GM19467 (cell line): ENCODE measurements around the gene TIFAB.

Source experiments
- ATAC-seq: cut with Tn5 transposase; IDR thresholded peaks from one replicate; pipeline ENCODE4 v1.9.1; 2021; ENCODE audit warnings: mild to moderate bottlenecking, moderate library complexity; ENCODE audit not compliant: unreplicated experiment

TIFAB gene

DNA sequence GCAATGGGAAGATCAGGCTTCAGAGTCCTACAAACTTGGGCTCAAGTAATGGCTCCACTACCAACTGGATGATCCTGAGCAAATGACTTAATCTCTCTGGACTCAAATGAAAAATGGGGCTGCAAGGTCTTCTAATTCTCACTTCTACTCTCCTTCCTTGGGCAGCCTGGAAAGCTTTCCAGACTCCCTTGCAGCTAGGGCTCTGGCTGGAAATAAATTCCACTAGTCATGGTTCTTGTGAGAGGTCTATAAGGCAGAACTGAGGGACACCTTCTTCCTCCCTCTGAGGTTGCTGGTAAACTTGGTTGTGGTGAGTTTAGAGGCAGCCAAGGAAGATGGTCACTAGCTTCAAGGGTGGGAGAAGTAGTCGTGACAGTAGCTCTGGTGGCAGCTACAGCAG, 23.6 kb downstream of the TIFAB start:
- ATAC-seq: no peak

DNA sequence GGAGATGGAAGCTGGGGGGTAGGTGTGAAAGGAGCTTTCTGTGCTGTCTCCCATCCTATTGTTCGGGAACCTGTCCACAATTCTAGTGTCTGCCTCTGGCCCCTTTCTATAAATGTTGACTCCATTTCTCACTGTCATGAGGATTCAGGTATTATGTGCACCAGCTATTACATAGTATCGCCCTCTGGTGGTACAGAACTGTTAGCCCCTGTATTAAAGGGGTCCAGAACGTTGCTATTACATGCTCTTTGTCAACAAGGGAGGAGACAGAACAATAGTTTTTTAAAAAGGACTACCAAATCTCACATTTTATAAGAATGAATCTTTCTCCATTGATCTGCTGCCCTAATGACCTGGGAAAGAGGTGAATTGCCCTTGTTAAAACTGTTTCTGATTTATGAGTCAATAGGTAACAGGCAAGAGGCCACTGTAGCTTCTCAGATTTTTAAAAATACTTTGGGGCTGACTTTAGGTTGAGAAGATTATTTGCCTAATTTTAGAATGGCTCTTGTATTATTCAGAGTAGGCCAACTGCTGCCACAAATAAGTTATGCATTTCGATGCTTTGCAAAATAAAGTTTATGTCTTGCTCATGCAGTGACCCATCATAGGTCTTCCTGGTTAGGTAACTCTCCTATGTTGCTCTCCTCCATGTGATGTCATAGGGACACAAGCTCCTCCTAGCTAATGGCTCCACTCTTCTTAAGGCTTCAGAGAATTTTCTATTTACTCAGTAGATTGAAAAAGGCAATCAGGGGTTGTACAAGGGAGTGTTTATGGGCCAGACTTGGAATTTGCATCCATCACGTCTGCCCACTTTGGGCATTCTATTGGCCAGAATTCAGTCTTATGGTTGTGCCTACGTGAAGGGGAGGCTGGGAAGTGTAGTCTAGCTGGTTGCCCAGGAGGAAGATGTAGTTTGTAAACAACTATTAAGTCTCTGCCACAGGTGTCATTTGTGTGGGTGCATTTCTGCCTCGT, 25.8 kb downstream of the TIFAB start:
- no peak for ATAC-seq

DNA sequence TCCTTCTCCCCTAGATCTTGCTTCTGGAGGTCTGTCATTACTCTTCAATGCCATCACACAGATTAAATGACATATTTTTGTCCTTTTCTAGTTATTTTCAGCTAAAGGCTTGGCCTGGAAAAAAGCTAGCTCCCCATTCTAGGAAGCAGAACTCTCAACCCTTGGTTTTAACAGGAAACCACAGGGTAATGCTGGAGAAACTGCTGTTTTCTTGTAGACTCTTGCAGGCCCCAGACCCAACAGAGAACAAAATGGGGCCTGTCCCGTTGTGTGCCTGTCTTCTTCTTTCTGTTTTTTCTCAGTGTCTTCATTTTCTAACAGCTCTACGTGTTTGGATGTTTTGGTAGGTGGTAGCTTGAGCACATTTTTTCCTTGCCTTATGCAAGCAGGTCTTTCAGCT, 26.5 kb downstream of the TIFAB start:
- ATAC-seq: no peak

DNA sequence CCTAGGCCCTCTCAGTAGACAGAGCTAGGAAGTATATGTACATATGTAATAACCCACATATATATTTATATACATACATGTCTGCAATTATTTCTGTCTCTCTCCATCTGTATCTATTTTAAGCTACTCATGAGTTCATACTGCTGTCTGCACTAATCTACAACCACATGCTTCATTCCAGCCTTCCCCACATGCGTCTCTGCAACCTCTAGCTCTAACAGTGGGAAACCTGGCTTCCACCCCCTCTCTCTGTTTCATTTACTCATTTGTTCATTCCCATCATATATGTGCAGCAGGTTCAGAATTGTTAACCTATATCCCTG, 28.3 kb downstream of the TIFAB start:
- ATAC-seq: no peak

DNA sequence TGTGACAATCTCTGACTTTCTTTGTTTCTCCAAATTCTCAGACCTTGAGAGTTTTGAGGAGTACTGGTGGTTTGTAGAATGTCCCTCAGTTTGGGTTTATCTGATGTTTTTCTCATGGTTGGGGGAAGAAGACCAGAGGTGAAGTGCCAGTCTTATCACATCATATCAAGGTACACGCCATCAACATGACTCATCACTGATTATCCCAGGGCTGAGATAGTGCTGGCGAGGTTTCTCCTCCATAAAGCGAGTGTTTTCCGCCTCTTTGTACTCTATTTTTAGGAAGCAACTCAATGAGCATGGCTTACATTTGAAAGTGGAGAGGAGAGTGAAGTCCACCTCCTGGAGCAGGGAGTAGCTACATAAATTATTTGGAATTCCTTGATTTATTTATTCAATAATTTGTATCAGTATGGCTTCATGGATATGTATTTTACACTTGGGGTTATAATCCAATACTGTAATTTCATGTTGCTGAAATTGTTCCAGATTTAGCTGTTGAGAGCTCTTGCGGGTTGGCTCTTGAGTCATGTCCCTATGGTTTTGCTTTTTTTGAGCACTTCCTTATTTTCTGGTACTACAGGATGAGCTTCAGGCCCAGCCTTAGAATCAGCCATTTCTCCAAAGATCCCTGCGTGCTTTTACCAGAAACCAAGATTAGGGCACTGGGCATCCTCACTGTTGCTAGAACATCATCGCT, 28.9 kb downstream of the TIFAB start:
- ATAC-seq: no peak

DNA sequence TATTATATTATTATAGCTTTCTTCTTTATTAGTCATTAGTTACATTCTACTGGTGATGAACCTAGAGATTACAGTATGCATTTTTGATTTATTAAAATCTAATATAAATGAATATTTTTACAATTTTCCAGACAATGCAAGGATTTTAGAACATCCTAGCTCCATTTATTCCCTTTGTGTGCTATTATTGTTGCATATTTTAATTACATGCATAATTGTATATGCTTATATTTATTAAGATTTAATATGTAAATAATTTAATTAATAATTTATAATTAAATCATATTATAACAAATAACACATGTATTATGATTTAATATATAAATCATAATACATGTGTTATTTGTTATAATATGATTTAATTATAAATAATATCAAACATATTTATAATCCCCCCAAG, 29.7 kb downstream of the TIFAB start:
- ATAC-seq: no peak

DNA sequence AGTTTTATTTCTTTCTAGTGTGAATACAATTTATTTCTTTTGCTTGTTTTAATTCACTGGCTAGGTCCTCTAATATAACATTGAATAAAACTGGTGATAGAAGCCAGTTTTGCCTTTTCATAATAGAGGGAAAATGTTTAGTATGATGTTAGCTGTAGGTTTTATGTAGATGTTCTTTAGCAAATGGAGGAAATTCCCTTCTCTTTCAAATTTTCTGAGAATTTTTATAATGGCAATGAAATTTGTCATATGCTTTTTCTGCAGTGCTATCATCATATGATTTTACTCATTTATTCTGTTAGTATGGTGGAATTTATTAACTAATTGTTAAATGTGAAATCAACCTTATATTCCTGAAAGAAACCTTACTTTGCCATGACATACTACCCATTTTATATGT, 35.1 kb downstream of the TIFAB start:
- ATAC-seq: no peak

DNA sequence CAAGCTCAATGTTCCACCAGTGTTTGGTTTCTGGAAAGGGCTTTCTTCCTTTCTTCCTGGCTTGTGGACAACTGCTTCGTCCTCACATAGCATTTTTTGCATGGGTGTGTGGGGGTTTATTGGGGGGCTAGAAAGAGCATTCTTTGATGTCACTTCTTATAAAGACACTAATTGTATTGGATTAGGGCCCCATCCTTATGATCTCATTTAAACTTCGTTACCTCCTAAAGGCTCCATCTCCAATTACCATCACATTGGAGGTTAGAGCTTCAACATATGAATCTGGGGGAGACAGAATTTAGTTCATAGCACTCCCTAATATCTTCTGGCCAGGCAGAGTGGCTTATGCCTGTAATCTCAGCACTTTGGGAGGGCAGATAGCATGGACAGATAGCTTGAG, 47.1 kb downstream of the TIFAB start:
- no peak for ATAC-seq

DNA sequence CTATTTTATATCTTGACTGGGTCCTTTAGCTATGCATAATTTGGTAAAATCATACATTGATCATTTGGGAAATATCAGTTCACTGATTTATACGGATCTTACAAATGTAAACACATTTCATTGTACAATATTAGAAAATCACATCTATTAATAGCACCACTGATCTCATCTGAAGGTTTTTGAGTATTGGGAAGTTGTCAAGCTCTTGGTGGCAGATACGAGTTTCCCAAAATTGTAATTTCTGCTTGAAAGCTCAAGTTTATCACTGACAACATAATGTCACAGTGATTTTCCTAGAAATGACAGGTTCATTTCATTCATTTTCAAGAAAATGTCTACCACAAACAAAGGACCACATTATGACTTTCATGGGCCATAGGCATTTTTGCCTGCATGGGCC, 50.1 kb downstream of the TIFAB start:
- ATAC-seq: no peak

DNA sequence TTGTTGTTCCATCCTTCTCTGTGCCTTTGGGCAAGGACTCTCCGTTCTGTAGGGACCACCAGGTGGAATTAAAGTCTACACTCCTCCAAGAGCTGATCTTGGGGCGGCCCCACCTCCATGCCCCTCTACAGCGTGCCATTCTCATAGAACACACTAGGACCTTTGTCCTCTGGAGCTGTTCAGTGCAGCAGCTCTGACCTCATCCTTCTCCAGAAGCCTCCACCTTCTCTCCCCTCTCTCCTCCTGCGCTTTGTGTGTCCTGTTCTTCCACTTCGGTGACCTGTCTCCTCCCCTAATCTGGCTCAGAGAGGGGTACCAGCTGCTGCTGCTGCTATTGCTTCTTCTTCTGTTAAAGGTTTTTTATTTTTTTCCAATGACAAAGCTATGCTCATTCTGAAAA, 51.3 kb downstream of the TIFAB start:
- ATAC-seq: no peak

DNA sequence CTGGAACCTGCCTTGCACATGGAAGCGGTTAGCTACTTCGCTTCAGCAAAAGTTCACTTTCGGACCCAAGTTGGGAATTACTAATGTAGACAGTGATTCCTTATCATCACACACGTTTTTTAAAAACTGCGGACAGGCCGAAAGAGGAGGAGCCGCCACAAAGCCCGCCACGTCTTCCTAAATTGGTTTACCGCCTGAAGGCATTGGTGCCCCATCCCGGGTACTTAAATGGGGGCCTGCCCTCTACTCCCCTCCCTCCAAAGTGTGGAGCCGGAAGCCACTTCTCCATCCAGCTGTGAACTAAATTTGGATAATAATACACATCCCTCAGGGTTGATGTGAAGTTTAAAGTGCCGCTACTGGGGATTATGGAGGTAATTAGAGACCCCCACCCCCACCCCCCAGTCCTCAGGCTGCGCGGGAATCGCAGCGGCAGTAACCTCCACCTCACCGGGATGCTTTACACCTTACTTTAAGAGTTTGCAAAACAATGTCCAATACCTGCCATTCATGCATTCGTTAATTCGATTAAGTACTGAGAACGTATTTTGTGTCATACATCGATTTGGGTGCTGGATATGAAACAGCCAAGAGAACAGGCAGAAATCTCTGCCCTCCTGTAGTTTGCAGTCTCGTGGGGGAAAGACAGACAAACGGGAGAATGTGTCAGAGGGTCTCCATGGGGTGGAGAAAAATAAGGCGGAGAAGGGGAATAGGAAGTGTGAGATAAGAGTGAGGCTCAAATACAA, 52.2 kb downstream of the TIFAB start:
- ATAC-seq: no peak

DNA sequence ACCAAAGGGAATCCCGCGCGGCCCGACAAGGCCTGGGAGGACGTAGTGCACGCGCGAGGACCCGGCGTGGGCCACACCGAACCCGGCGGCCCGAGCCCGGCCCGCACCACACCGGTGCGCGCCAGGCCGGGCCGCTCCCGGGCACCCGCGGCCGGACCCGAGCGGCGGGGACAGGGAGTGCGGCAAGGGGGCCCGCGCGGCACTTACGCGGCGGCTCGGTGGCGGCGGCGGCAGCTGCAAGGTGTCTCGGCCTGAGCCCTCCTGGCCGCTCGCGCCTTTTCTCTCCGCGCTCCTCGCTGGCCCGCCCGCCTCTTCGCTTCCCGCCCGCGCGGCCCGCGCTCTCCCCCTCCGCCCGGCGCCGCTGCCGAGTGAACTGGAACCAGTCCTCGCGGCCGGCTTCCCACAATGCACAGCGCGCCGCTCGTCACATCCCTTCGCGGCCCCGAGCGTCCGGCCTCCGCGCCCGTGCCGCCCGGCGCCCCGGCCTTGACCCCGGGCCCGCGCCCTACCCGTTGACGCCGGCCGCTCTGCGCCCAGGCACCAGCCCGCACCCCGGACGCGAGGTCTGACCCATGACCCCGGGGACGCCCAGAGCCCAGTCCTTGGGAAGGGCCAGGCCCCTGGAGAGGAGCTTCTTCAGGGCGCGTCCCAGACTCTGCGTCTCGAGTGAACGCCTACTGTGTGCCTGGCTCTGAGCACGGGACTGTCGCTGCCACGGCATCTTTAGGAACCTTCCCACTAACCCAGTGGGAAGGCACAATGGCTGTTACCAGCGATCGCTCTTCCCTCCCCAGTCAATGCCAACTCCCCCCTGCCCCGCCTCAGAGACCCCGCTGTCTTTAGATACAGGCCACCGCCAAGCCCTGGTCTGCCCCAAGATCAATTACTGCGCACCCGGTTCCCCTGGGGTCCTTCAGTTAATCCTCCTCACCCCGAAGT, 53.0 kb downstream of the TIFAB start, which contains the start of gene MACROH2A1:
Gene MACROH2A1, minus strand, starts transcription at position 377 of the 939 bp plus-strand sequence. CDS start 10,138 bp downstream, outside the sequence.
- peak; percentile 88 for ATAC-seq

DNA sequence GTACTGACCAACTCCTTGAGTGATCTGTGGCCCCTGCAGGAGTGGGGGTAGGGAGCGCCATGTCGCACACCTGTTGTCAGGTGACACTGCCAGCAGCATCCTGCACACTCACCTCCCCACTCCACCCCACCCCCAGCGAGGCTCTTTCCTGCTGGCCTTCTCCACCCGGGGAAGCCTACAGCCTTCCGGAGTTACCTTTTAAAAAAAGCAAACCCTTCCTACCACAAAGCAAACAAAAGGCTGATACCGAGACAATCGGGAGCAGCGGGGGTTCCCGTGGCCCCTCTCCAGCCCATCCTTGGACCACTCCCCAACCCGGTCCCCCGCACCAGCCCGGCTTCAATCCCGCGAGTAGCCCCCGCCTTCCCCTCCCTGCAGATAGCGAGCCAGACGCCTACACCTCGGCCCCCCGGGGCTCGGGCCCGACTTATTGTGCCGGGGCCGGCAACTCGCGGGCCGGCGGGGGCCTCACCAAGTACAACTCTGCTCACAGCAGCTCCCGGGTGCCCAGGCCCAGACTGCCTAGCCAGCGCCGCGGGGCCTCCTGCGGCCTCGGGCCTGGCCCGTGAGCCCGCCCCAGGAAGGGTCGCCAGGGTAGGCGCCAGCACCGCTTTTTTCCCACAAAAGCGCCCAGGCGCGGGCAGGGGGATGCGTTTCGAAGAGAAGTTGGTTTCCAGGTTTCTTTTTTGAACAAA, 53.8 kb downstream of the TIFAB start:
- ATAC-seq: no peak
